Kidney epithelial cell (primary cell): ENCODE measurements around the gene BCKDHA. TPM values are rescaled to one million over a fixed set of nuclear protein-coding genes. Genes with fewer than 3 reads are reported as not detected.

Experiments used
- total RNA-seq: library from RNA; depleted of rRNA; stranded (reverse); fragments of >200 nt; gene quantifications from 2 replicates; pipeline ENCODE4 v1.2.3, GENCODE V29; 2015

The BCKDHA gene
- total RNA-seq, 1 donor from 2014 or later, result 49.5 TPM

Other genes with a start within 250 kb of the BCKDHA start
- 3.1 and 4.9 TPM in 2 replicates for gene CYP2S1, start 204.6 kb upstream of the BCKDHA start, total RNA-seq
- gene AXL, start 178.6 kb upstream of the BCKDHA start, total RNA-seq, result 128 and 138 TPM in 2 replicates
- gene HNRNPUL1, start 133.4 kb upstream of the BCKDHA start, total RNA-seq, result 132 and 142 TPM in 2 replicates
- 14.8 and 17.3 TPM in 2 replicates for gene CCDC97, start 87.6 kb upstream of the BCKDHA start, total RNA-seq
- 25.7 and 35.2 TPM in 2 replicates for gene TGFB1, start 43.9 kb upstream of the BCKDHA start, total RNA-seq
- gene B9D2, start 33.7 kb upstream of the BCKDHA start, total RNA-seq, result 4.5 and 5.7 TPM in 2 replicates
- 1.6 and 4.6 TPM in 2 replicates for gene TMEM91, start 21.3 kb upstream of the BCKDHA start, total RNA-seq
- gene EXOSC5, start 459 bp upstream of the BCKDHA start, total RNA-seq, result 27.0 and 31.6 TPM in 2 replicates
- 1.2 and 2.7 TPM in 2 replicates for gene B3GNT8, start 29.6 kb downstream of the BCKDHA start, total RNA-seq
- 62.0 and 63.7 TPM in 2 replicates for gene DMAC2, start 42.1 kb downstream of the BCKDHA start, total RNA-seq
- not detected in 2 replicates for gene ERICH4, start 45.3 kb downstream of the BCKDHA start, total RNA-seq
- not detected in 2 replicates for gene CEACAM21, start 178.3 kb downstream of the BCKDHA start, total RNA-seq
- not detected in 2 replicates for gene CEACAM4, start 229.3 kb downstream of the BCKDHA start, total RNA-seq